Stomach (tissue), 9 donors: ENCODE measurements around the gene SENP1. TPM values are rescaled to one million over a fixed set of nuclear protein-coding genes. Genes with fewer than 3 reads are reported as not detected.

Experiments
- DNase-seq, 2 donors: peaks; one replicate each; pipeline versions ENCODE4 v3.0.0 to v3.0.0-alpha.2; 2013 to 2019
- H3K27ac ChIP-seq, 5 donors: fragments of 200-600 bp in 4 of 5; sonication (generic) in 4 of 5; one replicate each; pipeline ENCODE4 v1.5.1; 2013 to 2019; ENCODE audit warnings: mild to moderate bottlenecking in 1 of 5, moderate library complexity in 1 of 5
- H3K27me3 ChIP-seq, 3 donors: fragments of 200-600 bp; sonication (generic); one replicate each; pipeline ENCODE4 v1.5.1; 2017 to 2019; ENCODE audit warnings: mixed run types in 1 of 3
- H3K36me3 ChIP-seq, 4 donors: fragments of 200-600 bp; sonication (generic); 1 replicate in 3 of 4; 2 replicates in 1 of 4; pipeline ENCODE4 v1.5.1; 2016 to 2019
- H3K4me1 ChIP-seq, 4 donors: fragments of 200-600 bp; sonication (generic); one replicate each; pipeline ENCODE4 v1.5.1; 2016 to 2019
- H3K4me3 ChIP-seq, 4 donors: fragments of 200-600 bp; sonication (generic) in 3 of 4; one replicate each; pipeline ENCODE4 v1.5.1; 2016 to 2019; ENCODE audit warnings: mild to moderate bottlenecking in 1 of 4
- H3K9me3 ChIP-seq, 4 donors: fragments of 200-600 bp; sonication (generic); one replicate each; pipeline ENCODE4 v1.5.1; 2016 to 2019
- CTCF ChIP-seq, 7 experiments: fragments of 450-650 bp in 4 of 7; fragments of 200-600 bp in 3 of 7; sonication (generic) in 3 of 7; IDR thresholded peaks; one replicate each; pipeline ENCODE4 v1.5.1; 2016 to 2019; ENCODE audit warnings: antibody characterized with exemption in 7 of 7, control low read depth in 2 of 7, mild to moderate bottlenecking in 1 of 7
- EP300 ChIP-seq: sonication (generic); formaldehyde crosslinking; IDR thresholded peaks from one replicate; pipeline ENCODE4 v1.6.1; 2017; ENCODE audit warnings: antibody characterized with exemption
- POLR2A ChIP-seq, 4 donors: fragments of 450-650 bp; IDR thresholded peaks; one replicate each; pipeline ENCODE4 v1.6.1; 2016; ENCODE audit warnings: antibody characterized with exemption in 4 of 4, control low read depth in 2 of 4, mild to moderate bottlenecking in 1 of 4, moderate library complexity in 1 of 4
- POLR2AphosphoS5 ChIP-seq, 3 donors: sonication (generic); formaldehyde crosslinking; IDR thresholded peaks; one replicate each; pipeline ENCODE4 v1.6.1; 2016; ENCODE audit warnings: antibody characterized with exemption in 3 of 3
- WGBS, 5 donors: extraction: QIAGEN DNeasy Blood & Tissue Kit in 3 of 5; methylation state at CpG; one replicate each; pipeline versions ENCODE4 v1.1.5 to v1.1.7; 2013 to 2018; 5-methylcytosine and 5-hydroxymethylcytosine counted together
- intact Hi-C: fragments of 100-400 bp; cut with DNase I; formaldehyde crosslinking; loops from one replicate; pipeline ENCODE4 v1.15.1; 2023; ENCODE audit warnings: low total_unique reads
- polyA plus RNA-seq, 3 donors: library from polyadenylated mRNA; stranded (reverse); fragments of 200-250 nt; gene quantifications; one replicate each; pipeline ENCODE4 v1.2.3, GENCODE V29; 2013
- total RNA-seq, 5 donors: library from RNA; depleted of rRNA; stranded (reverse); fragments of >200 nt; gene quantifications; one replicate each; pipeline versions ENCODE4 v1.1.0 to v1.2.3, GENCODE V29; 2014 to 2016
- donor health status: healthy with polysubstance abuse.
- donor health status: Bipolar disorder and iron deficiency.
- donor health status: healthy.

Gene SENP1
- total and polyA plus RNA-seq, 8 donors = 2.9 to 27.5 (median 10.6) TPM

GRCh38 chr12:48018618-48018995 is 87.3 kb downstream of the SENP1 start:
- TF ChIP-seq POLR2AphosphoS5 (IDR thresholded peaks at IDR 0.05) = no peak
- H3K4me1 ChIP-seq = peaks cover 12 to 24% (median 17%) of the 10 kb centered on the region in 4 donors
- H3K27ac ChIP-seq = no peak overlapping the region
- H3K9me3 ChIP-seq = no peaks in the 10 kb centered on the region
- intact Hi-C loops = no loop called here
- H3K27me3 ChIP-seq = peaks cover 0 to 29% (median 0%) of the 10 kb centered on the region in 3 donors
- no peaks in the 10 kb centered on the region for H3K36me3 ChIP-seq
- no peak for DNase-seq
- WGBS, 5 donors = 76 to 92% (median 82%) methylated on average over 4 of the region's 4 CpGs
- H3K4me3 ChIP-seq = no peak overlapping the region

- TF ChIP-seq POLR2AphosphoS5 (IDR thresholded peaks at IDR 0.05) = no peak
- TF ChIP-seq EP300 = no peak
- TF ChIP-seq CTCF (IDR thresholded peaks at IDR 0.05) = no peak
- TF ChIP-seq POLR2A (IDR thresholded peaks at IDR 0.05) = no peak
- intact Hi-C loops = no loop called here
- 62 to 70% (median 66%) methylated on average over 4 of the region's 4 CpGs for WGBS, 5 donors
These were observed 87.8 kb downstream of the SENP1 start for GRCh38 chr12:48017921-48018617.

GRCh38 chr12:48017496-48017895 is 88.4 kb downstream of the SENP1 start:
- Histone ChIP-seq H3K36me3 (no peaks in the 10 kb centered on the region), H3K4me1 (peaks cover 5 to 13% (median 5%) of the 10 kb centered on the region in 4 donors), H3K27ac (no peak overlapping the region), H3K4me3 (no peak overlapping the region), H3K9me3 (no peaks in the 10 kb centered on the region), H3K27me3 (peaks cover 0 to 29% (median 0%) of the 10 kb centered on the region in 3 donors)
- TF ChIP-seq POLR2AphosphoS5 (IDR thresholded peaks at IDR 0.05) = no peak
- no peak for TF ChIP-seq CTCF (IDR thresholded peaks at IDR 0.05)
- no peak for TF ChIP-seq POLR2A (IDR thresholded peaks at IDR 0.05)
- no peak for TF ChIP-seq EP300
- 77 to 87% (median 83%) methylated on average over 5 of the region's 5 CpGs for WGBS, 5 donors
- no peak for DNase-seq
- intact Hi-C loops = no loop called here

More at GRCh38 chr12:48017921-48018617, 87.8 kb downstream of the SENP1 start:
- no peak overlapping the region for H3K4me3 ChIP-seq
- H3K27ac ChIP-seq = no peak overlapping the region
- H3K4me1 ChIP-seq = peaks cover 10 to 19% (median 11%) of the 10 kb centered on the region in 4 donors
- peaks cover 0 to 29% (median 0%) of the 10 kb centered on the region in 3 donors for H3K27me3 ChIP-seq
- H3K9me3 ChIP-seq = no peaks in the 10 kb centered on the region
- DNase-seq = no peak
- H3K36me3 ChIP-seq = no peaks in the 10 kb centered on the region

GRCh38 chr12:48016373-48017020 is 89.4 kb downstream of the SENP1 start:
- 61 to 86% (median 79%) methylated on average over 7 to 8 of the region's 8 CpGs for WGBS, 5 donors
- Histone ChIP-seq H3K4me3 (no peak overlapping the region), H3K27me3 (peaks cover 0 to 21% (median 0%) of the 10 kb centered on the region in 3 donors), H3K27ac (no peak overlapping the region), H3K9me3 (no peaks in the 10 kb centered on the region), H3K36me3 (no peaks in the 10 kb centered on the region), H3K4me1 (peaks cover 0 to 5% (median 0%) of the 10 kb centered on the region in 4 donors)
- TF ChIP-seq CTCF (IDR thresholded peaks at IDR 0.05) (no peak), POLR2A (IDR thresholded peaks at IDR 0.05) (no peak), EP300 (no peak), POLR2AphosphoS5 (IDR thresholded peaks at IDR 0.05) (no peak)
- no peak for DNase-seq
- intact Hi-C loops = no loop called here
